GM21529 (cell line): ENCODE data around the gene MRPS9.

Experiments
- ATAC-seq: cut with Tn5 transposase; IDR thresholded peaks from one replicate; pipeline ENCODE4 v1.9.1; 2021; ENCODE audit not compliant: unreplicated experiment

Gene MRPS9

GRCh38 chr2:105078906-105079495 lies 41.1 kb downstream of the MRPS9 start:
- no peak for ATAC-seq

GRCh38 chr2:105080461-105080860 lies 42.6 kb downstream of the MRPS9 start:
- ATAC-seq: no peak

GRCh38 chr2:105081006-105081601 lies 43.2 kb downstream of the MRPS9 start:
- ATAC-seq: no peak

GRCh38 chr2:105082107-105082506 lies 44.2 kb downstream of the MRPS9 start:
- no peak for ATAC-seq

- no peak for ATAC-seq
These were observed 47.7 kb downstream of the MRPS9 start for GRCh38 chr2:105085525-105085924.

GRCh38 chr2:105087273-105087672 lies 49.4 kb downstream of the MRPS9 start:
- no peak for ATAC-seq

GRCh38 chr2:105090091-105090490 lies 52.2 kb downstream of the MRPS9 start:
- ATAC-seq: no peak

- no peak for ATAC-seq
These were observed 54.9 kb downstream of the MRPS9 start for GRCh38 chr2:105092797-105093196.

- no peak for ATAC-seq
These were observed 61.3 kb downstream of the MRPS9 start for GRCh38 chr2:105099153-105099552.

- peak; percentile 89 for ATAC-seq
These were observed 62.4 kb downstream of the MRPS9 start for GRCh38 chr2:105100046-105100840.

- ATAC-seq: no peak
These were observed 64.1 kb downstream of the MRPS9 start for GRCh38 chr2:105102001-105102400.

GRCh38 chr2:105102963-105103421 lies 65.1 kb downstream of the MRPS9 start:
- no peak for ATAC-seq

GRCh38 chr2:105103481-105103880 lies 65.6 kb downstream of the MRPS9 start:
- ATAC-seq: no peak

- no peak for ATAC-seq
These were observed 66.4 kb downstream of the MRPS9 start for GRCh38 chr2:105104208-105104731.

- no peak for ATAC-seq
These were observed 72.5 kb downstream of the MRPS9 start for GRCh38 chr2:105110295-105110829.

- no peak for ATAC-seq
These were observed 73.7 kb downstream of the MRPS9 start for GRCh38 chr2:105111365-105112150.

GRCh38 chr2:105112345-105112744 lies 74.5 kb downstream of the MRPS9 start:
- ATAC-seq: no peak

- no peak for ATAC-seq
These were observed 75.9 kb downstream of the MRPS9 start for GRCh38 chr2:105113616-105114291.

- ATAC-seq: peak; percentile 66
These were observed 76.7 kb downstream of the MRPS9 start for GRCh38 chr2:105114551-105114950.

- ATAC-seq: no peak
These were observed 78.5 kb downstream of the MRPS9 start for GRCh38 chr2:105116348-105116747.
